Kidney epithelial cell (primary cell): ENCODE results near the gene PLPPR3. TPM values are rescaled to one million over a fixed set of nuclear protein-coding genes. Genes with fewer than 3 reads are reported as not detected.

Experiments
- DNase-seq: peaks from one replicate; pipeline ENCODE4 v3.0.0-alpha.2; 2010; ENCODE audit warnings: low read depth
- H3K27me3 ChIP-seq: 2 replicates; pipeline ENCODE4 v1.6.0; 2011; ENCODE audit warnings: low read length; ENCODE audit not compliant: control insufficient read depth, insufficient read depth
- H3K36me3 ChIP-seq: 2 replicates; pipeline ENCODE4 v1.5.1; 2011; ENCODE audit warnings: low read length; ENCODE audit not compliant: control insufficient read depth, insufficient read depth
- H3K4me3 ChIP-seq: 2 replicates; pipeline ENCODE4 v1.5.1; 2011; ENCODE audit warnings: low read depth, mild to moderate bottlenecking, control low read depth, low read length
- CTCF ChIP-seq: IDR thresholded peaks from 2 replicates; pipeline ENCODE4 v1.5.1; 2011; ENCODE audit warnings: mild to moderate bottlenecking, moderate library complexity, low read length, control low read depth, inconsistent platforms; ENCODE audit not compliant: insufficient read depth, poor library complexity, severe bottlenecking
- total RNA-seq: library from RNA; depleted of rRNA; stranded (reverse); fragments of >200 nt; gene quantifications from 2 replicates; pipeline ENCODE4 v1.2.3, GENCODE V29; 2015

Gene PLPPR3
- total RNA-seq, 1 donor from 2014 or later: 2.9 TPM

DNA sequence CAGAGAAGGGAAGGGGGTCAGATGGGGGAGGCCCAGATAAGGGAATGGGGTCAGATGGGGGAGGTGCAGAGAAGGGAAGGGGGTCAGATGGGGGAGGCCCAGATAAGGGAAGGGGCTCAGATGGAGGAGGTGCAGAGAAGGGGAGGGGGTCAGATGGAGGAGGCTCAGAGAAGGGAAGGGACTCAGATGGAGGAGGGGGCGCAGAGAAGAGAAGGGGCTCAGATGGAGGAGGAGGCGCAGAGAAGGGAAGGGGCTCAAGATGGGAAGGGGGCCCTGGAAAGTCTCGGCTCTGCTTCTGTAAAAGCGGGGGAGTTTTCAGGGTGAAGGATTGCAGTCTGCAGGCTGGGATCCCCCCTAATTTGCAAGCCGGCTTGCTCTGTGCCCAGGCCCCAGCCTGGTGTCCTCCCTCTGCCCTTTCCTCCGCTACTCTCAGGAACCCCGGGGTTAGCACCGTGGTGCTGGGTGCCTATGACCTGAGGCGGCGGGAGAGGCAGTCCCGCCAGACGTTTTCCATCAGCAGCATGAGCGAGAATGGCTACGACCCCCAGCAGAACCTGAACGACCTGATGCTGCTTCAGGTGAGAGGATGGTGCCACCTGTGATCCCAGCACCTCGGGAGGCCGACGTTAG, 7.5 kb upstream of the PLPPR3 start:
- Histone ChIP-seq H3K36me3 (no peaks in the 10 kb centered on the region), H3K4me3 (no peak overlapping the region), H3K27me3 (peaks cover 22% of the 10 kb centered on the region)
- TF ChIP-seq CTCF: no peak
- DNase-seq: no peak

- TF ChIP-seq CTCF: no peak
- H3K36me3 ChIP-seq: no peaks in the 10 kb centered on the region
Measured at GRCh38 chr19:827710-828321, 6.1 kb upstream of the PLPPR3 start, which contains the start of gene AZU1. AZU1 (plus strand) TSS chr19:827837; CDS start chr19:827847, 10 bp downstream.

DNA sequence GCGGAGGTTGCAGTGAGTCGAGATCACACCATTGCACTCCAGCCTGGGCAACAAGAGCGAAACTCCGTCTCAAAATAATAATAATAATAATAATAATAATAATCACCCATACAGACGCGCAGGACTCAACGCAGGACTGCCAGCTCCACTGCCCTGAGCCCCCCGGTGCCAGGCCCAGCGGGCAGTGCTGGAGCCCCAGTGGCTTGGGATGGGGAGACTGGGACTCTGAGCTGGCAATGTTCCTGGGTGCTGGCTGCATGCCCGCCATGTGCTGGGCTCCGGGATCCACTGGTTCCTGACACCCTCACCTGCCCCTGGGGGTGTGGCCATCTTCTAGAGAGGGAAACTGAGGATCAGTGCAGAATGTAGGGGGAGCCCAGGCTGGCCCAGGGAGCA, 5.6 kb upstream of the PLPPR3 start:
- no peak for TF ChIP-seq CTCF
- Histone ChIP-seq H3K36me3 (no peaks in the 10 kb centered on the region), H3K27me3 (peaks cover 32% of the 10 kb centered on the region), H3K4me3 (no peak overlapping the region)
- DNase-seq: no peak

More at GRCh38 chr19:827710-828321, 6.1 kb upstream of the PLPPR3 start, which contains the start of gene AZU1:
- Histone ChIP-seq H3K27me3 (peaks cover 27% of the 10 kb centered on the region), H3K4me3 (no peak within 1 kb of the TSS)
- DNase-seq: no peak

GRCh38 chr19:825897-826644, 4.3 kb upstream of the PLPPR3 start:
- no peak for DNase-seq
- TF ChIP-seq CTCF: no peak
- peaks cover 28% of the 10 kb centered on the region for H3K27me3 ChIP-seq
- no peaks in the 10 kb centered on the region for H3K36me3 ChIP-seq
- no peak overlapping the region for H3K4me3 ChIP-seq

DNA sequence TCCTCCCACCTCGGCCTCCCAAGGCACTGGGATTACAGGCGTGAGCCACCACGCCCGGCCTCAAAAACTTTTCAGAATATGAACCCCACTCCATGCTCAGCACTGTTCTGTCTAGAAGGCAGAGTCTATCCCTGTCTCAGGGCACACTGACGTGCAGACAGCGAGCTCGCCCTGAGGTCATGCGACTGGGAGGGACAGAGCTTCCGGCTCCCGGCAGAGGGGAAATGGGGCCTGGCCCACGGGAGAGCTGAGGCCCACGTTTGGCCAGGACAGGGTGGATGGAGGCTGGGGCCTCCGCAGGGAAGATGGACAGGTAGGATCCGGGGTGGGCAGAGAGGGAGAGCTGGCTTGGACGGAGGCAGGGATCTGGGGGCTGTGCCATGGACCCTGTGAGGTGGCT, 3.1 kb upstream of the PLPPR3 start:
- H3K4me3 ChIP-seq: no peak overlapping the region
- DNase-seq: no peak
- no peaks in the 10 kb centered on the region for H3K36me3 ChIP-seq
- no peak for TF ChIP-seq CTCF
- H3K27me3 ChIP-seq: peaks cover 23% of the 10 kb centered on the region
